Measurements from ENCODE around the gene OPN4. TPM values are rescaled to one million over a fixed set of nuclear protein-coding genes. Genes with fewer than 3 reads are reported as not detected.

The OPN4 gene
- total and polyA plus RNA-seq, 2 donors (not counting 3 experiments of a cell fraction or from before 2014, with no cell fraction given): not detected

GRCh38 chr10:86698207-86698940 lies 44.0 kb downstream of the OPN4 start:
- POLR2A ChIA-PET: no interaction called here
- FAIRE-seq (no peak), DNase-seq (ENCODE audit: low read depth, low spot score) (no peak)
- TF ChIP-seq FOS (IDR thresholded peaks at IDR 0.05; ENCODE audit: borderline replicate concordance, insufficient read depth, low read length) (no peak), GATA2 (IDR thresholded peaks at IDR 0.05; ENCODE audit: insufficient read depth, insufficient read length, low read depth, low read length) (no peak), POLR2A (IDR thresholded peaks at IDR 0.05; ENCODE audit: low read depth, low read length) (no peak), JUN (IDR thresholded peaks at IDR 0.05; ENCODE audit: borderline replicate concordance, insufficient read depth, insufficient read length, low read depth) (no peak), POLR2AphosphoS5 (IDR thresholded peaks at IDR 0.05; ENCODE audit: insufficient read depth, low read depth, low read length) (no peak), MYC (IDR thresholded peaks at IDR 0.05; ENCODE audit: low read depth, low read length) (no peak), EZH2 (IDR thresholded peaks at IDR 0.05; ENCODE audit: borderline replicate concordance, low read depth, low read length, severe bottlenecking) (no peak)
- TF ChIP-seq, protein P1, sequence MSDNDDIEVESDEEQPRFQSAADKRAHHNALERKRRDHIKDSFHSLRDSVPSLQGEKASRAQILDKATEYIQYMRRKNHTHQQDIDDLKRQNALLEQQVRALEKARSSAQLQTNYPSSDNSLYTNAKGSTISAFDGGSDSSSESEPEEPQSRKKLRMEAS (IDR thresholded peaks at IDR 0.05; ENCODE audit: insufficient read depth, insufficient read length): no peak
- TF ChIP-seq, protein P2, sequence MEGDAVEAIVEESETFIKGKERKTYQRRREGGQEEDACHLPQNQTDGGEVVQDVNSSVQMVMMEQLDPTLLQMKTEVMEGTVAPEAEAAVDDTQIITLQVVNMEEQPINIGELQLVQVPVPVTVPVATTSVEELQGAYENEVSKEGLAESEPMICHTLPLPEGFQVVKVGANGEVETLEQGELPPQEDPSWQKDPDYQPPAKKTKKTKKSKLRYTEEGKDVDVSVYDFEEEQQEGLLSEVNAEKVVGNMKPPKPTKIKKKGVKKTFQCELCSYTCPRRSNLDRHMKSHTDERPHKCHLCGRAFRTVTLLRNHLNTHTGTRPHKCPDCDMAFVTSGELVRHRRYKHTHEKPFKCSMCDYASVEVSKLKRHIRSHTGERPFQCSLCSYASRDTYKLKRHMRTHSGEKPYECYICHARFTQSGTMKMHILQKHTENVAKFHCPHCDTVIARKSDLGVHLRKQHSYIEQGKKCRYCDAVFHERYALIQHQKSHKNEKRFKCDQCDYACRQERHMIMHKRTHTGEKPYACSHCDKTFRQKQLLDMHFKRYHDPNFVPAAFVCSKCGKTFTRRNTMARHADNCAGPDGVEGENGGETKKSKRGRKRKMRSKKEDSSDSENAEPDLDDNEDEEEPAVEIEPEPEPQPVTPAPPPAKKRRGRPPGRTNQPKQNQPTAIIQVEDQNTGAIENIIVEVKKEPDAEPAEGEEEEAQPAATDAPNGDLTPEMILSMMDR (IDR thresholded peaks at IDR 0.05; ENCODE audit: extremely low read depth in 1 of 2, insufficient read depth in 1 of 2, low read depth in 1 of 2, low read length in 2 of 2): no peak
- H3K4me2 ChIP-seq (ENCODE audit: insufficient read depth, low read length): no peak overlapping the region
- intact Hi-C loops (cut with micrococcal nuclease): no loop called here
- dilution Hi-C loops (cut with MboI; ENCODE audit: extremely low pct_ligation_motif_present, low sequenced_read_pairs): no loop called here
- no peak overlapping the region for H3K4me3 ChIP-seq (replicated peaks in 1 of 3; ENCODE audit: insufficient read depth in 1 of 3, low read depth in 1 of 3, low read length in 3 of 3)
- H4K20me1 ChIP-seq (replicated peaks; ENCODE audit: control insufficient read depth, extremely low read depth, insufficient read depth, low read length): no peaks in the 10 kb centered on the region
- no peaks in the 10 kb centered on the region for H3K36me3 ChIP-seq (ENCODE audit: control insufficient read depth in 2 of 2, extremely low read depth in 1 of 2, insufficient read depth in 2 of 2, low read length in 2 of 2)
- H3K79me2 ChIP-seq (ENCODE audit: control insufficient read depth, insufficient read depth, low read length): no peaks in the 10 kb centered on the region
- CTCF ChIA-PET: interaction anchor here (1.9 kb wide), 1 partner anchor 201 kb away, joined by 12 read pairs; no protein-coding TSS in a partner anchor
- H3K27ac ChIP-seq (ENCODE audit: insufficient read depth, low read depth, low read length): no peak overlapping the region
- H2AFZ ChIP-seq (ENCODE audit: low read depth, low read length): no peak overlapping the region
- no peaks in the 10 kb centered on the region for H3K9me1 ChIP-seq (replicated peaks; ENCODE audit: control insufficient read depth, extremely low read depth, insufficient read depth, low read length)
- H3K27me3 ChIP-seq (ENCODE audit: control insufficient read depth in 2 of 2, insufficient read depth in 2 of 2, low read length in 2 of 2): peaks cover 41 to 71% of the 10 kb centered on the region in 2 experiments
- H3K4me1 ChIP-seq (ENCODE audit: control insufficient read depth, extremely low read depth, insufficient read depth, low read length): no peaks in the 10 kb centered on the region
- no TSS peak for BruUV-seq (replicated peaks)
- H3K9ac ChIP-seq (replicated peaks; ENCODE audit: extremely low read depth, insufficient read depth, low read length): no peak overlapping the region
- no peaks in the 10 kb centered on the region for H3K9me3 ChIP-seq (replicated peaks; ENCODE audit: control insufficient read depth, insufficient read depth, low read length)

Data from endothelial cell of umbilical vein (primary cell).